HG02973 (cell line): ENCODE results near the gene DIO3.
"Not testable (repeated sequence)": the region's sequence is repeated elsewhere in the genome, so short reads cannot be mapped to it uniquely, and the experiment has no call there.

Source experiments
- ATAC-seq: cut with Tn5 transposase; IDR thresholded peaks from one replicate; pipeline ENCODE4 v1.9.1; 2021; ENCODE audit warnings: moderate library complexity; ENCODE audit not compliant: unreplicated experiment

The DIO3 gene

DNA sequence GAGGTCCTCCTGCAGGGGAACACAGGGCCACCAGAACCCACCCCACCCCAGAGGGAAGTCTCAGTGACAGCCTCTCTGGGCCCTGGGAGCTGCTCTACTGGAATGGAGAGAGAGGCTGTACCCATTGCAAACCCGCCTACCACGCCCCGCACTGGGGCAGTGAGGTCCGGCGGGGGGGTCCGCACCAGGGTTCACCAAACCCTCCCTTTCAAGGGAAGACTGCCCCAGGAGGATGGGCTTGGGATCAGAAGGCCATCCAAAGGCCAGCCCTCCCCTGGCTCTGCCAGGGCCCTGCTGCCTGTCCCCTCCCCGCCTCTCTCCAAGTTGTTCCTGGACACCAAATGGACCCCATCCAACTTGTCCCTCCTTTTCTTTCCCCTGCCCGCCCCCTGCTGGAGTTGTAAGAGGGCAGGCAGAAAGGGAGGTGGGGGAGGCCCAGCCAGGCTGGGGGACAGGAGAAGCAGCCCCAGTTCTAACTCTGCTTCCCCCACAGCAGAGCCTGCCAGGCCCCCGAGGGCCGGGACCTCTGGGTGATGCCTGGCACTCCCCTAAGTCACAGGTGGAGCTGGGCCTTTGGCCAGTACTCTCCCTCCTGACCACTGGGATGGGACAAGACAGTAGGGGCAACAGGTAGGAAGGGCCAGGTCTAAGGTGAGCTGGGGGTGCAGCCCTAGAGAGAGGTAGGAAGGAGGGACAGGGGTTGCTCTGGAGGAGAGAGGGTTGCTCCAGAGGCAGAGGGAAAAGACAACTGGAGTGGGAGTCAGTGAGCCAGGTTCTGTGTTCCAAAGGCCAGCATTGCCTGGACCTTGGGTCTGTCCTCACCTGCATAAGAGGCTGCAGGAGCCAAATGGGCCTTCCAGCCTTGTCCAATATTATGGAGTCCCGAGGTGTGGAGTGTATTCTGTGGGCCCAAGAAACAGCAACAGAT is 3.2 kb upstream of the DIO3 start:
- no peak for ATAC-seq

DNA sequence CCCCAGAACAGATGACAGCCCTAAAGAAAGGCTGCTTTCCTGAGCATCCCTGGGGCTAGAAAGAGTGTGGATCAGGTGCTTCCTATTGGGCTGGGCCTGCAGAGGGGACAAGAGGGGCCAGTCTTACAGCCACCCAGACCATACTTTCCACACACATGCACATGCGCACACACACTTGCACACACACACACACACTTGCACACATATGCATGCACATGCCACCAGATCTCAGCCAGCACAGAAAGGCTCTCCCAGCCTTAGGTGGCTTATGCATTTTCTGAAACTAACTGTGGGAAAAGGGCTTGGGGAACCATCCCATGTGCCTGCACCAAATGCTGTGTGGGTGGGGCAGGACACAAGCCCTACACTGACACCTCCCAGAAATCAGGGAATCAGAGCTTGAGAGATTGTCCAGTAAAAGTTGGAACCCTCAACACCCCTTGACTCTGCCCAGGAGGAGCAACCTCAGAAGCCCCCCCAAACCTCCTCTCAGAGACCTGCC is 2.5 kb upstream of the DIO3 start:
- no peak for ATAC-seq

DNA sequence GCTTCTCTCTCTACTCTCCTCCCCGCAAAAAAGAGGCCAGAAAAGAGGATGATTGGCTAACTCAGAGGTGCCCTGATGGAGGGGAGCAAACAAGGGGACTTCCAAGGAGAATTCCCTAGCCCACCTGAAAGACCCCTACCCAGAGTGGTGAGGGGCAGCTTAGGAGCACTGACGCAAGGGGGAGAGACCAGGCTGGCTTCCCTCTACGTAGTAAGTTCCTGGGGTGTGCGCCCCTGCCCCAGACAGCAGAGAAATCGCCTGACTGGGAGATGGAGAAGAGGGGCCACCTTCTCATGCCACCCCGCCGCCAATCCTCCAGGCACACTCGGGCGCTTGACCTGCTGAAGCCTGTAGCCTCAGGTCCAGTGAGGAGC is 2.1 kb upstream of the DIO3 start:
- no peak for ATAC-seq

DNA sequence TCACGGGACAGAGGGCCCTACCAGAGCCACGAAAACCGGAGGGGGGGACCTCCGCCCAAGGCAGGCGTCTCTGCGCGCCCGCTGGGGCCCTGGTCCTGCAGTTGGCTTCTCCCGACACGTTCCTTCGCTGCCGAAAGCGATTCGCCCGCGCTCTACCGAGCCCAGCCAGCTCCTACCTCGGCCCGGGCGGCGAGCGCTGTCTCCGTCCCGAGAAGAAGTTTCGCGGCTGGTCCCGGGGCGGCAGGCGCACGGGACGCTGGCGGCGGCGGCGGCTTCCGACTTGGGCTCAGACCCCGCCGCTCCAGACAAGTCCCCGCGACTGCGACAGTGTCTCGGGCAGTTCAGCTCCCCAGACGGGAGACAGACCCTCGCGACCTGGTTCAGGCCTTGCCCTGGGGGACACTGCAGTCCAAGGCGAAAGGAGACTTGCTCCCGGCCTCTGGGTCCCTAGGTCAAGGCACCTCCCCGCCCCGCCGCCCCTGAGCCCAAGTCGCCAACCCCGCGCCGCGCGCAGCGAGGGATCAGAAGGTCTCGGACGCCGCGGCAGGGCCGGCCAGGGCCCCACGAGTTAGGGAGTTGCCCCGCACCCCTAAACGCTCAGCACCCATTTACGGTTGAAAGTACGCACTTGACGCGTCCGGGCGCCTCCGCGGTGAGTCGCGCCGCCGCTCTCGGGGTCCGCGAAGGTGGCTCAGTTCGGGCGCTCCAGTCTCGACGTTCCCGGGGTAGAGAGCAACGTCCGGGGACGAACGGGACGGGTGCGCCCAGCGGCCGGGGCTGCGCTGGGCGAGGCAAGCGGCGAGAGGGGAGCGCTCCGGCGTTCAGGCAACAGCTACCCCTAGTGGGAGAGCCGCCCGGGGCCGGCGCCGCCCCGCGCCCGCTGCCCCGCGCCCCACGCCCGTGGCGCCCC is 1.4 kb upstream of the DIO3 start:
- no peak for ATAC-seq

DNA sequence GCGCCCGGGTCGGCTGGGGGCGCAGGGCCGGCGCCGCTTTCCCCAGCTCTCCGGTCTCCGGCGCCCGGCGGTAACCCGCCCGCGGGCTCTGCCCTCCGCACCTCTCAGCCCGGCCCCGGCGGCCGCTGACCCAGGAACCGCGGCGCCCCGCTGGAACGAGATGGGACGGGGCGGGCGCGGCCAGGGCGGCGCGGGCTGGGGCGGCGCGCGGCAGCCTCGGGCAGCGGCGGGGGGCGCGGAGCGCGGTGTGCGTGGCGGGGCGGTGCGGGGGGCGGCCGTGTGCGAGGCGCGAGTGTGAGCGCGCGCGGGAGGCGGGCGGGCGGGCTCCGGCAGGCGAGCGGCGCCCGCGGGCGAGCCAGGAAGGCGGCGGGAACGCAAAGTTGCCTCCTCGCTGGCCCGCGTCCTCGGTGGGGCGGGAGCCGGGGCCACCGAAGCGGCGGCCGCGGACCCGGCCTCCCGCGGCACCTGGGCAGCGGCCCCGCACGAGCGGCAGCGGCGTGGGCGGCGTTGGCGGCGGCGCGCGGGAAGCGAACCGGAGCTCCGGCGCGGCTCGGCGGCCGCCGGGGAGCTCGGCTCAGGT is 671 bp upstream of the DIO3 start:
- no peak for ATAC-seq

DNA sequence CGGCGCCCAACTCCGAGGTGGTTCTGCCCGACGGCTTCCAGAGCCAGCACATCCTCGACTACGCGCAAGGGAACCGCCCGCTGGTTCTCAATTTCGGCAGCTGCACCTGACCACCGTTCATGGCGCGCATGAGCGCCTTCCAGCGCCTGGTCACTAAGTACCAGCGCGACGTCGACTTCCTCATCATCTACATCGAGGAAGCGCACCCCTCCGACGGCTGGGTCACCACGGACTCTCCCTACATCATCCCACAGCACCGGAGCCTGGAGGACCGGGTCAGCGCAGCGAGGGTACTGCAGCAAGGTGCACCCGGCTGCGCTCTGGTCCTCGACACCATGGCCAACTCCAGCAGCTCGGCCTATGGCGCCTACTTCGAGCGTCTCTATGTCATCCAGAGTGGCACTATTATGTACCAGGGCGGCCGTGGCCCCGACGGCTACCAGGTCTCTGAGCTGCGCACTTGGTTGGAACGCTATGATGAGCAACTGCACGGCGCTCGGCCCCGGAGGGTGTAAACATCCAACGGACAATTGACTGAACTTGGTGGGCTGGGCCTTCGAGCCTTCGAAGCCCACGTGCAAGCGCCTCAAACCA is 699 bp downstream of the DIO3 start:
- ATAC-seq = no peak

DNA sequence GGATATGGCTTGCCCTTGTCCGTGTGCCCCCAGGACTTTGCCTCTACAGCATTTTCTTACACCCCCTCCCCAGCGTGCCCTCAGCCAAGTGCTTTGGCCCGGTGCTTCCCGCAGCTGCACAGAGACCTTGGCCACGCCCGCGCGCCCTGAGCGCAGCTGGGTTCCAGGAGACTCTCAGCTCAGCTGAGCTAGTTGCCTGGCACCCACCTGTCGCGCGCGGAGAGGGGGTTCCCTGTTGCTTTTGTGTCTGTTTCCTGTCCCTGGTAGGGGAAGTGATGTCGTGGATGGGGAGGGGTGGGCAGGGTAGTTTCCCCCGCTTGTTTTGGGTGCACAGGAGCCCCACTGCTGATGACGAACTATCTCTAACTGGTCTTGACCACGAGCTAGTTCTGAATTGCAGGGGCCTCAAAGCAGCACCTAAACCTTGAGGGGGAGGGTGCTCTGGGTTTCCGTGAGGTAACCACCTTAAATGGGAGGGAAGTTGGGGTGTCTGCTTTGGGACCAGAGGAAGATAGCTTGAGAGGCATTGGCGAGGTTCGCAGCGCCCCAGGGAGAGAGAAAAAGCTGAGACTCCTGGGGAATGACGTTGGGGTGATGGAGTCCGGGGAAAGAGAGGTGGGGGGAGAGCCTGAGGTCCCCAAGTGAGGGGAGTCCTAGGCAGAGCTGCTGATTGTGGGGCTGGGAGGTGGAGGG is 1.5 kb downstream of the DIO3 start:
- ATAC-seq = no peak

DNA sequence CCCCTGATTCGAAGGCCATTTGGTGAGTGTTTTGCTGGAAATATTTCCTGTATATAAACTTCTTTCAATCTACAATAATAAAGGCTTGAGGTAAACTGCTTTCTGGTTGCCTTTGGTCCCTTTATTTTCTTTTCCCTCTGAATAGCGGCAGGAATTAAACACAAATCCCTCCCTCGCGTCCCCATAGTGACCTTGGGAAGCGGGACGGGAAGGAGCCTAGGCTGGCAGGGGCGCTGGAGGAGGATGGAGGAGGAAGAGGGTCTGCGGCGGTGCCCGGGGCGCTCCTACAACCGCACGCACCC is 2.0 kb downstream of the DIO3 start:
- no peak for ATAC-seq

DNA sequence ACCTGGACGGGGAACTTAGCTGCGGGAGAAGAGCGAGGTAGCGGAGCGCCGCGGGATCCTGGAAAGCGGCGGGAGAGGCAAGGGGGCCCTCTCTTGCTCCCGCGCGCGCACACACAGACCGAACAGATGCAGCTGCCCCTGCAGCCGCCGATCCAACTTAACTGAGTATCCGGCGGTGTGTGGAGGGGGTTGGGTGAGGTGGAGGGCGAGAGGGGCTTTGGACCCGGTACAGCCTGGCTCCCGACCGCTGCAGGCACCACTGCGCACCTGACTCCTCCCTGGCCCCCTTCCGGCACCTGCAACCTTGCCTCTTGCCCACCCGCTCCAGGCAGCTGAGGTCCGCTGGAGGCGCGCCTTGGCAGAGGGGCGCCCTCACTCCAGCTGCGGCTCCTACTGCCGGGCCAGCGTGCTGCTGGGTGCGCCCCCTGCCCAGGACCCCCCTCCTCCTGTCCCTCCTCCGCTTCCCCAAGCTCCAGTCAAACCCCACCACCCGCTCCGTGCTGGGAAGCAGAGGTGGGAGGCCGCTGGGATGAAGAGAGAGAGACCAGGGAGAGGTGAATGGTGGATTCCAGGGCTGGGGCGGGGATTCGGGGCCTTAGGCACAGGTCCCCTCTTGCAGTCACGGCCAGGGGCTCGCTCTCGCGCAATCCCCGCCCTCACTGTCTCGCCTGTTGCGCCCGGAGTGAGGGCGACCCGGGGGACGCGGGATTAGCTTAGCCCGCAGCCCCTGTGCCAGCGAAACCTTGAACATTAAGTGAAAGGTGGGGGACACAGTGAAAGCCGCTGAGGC is 2.6 kb downstream of the DIO3 start:
- no peak for ATAC-seq

DNA sequence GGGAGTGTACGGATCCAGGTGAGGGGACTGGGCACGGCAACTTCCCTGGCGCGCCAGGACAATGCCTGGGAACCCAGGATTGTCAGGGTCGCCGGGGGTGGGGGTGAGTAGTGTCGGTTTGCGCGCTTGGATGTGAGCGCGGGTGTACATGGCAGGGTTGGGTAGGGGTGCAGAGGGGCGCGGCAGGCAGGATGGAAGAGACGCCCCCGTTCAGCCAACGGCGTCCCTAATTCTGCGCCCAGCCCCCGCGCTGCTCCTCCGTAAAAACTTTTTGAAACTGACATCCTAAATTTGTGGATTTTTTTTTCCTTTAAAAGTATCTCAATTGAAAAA is 3.1 kb downstream of the DIO3 start:
- no peak for ATAC-seq

DNA sequence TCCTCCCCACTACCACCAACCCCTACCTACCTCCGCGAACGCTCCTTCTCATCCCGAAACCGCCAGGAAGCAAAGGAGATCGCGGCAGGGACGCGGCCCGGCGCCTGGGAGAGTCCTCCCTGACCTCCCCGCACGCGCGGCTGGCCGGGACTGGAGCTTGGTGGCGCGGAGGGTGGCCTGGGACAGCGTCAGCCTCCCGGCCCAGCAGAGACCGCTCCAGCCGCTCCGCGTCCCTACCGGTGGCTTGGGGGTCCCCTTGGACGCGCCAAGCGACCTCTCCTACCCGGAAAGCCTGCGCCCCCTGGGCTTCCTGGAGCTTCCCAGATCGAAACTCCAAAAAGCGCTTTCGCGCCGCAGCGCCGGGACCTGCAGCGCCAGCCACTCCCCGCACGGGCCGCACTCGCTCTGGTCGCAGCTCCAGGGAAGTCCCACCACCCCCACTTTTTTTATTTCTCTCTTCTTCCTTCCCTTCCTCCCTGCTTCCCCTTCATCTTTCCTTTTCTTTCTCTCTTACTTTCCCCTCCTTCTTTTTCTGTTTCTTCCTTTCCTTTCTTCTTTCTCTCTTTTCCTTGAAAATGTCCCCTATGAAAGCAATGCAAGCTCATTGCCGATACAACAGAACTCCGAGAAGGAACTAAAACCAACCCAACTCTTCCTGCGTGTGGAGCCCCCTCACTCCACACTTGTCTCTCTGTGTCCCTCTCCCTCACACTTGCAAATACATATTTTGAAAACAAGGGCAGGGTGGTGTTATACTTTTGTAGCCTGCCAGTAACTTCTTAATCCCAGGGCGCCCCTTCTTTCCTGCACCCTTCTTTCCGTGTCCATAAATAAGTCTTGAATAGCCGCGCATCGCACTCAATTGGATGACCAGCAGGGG is 3.8 kb downstream of the DIO3 start:
- ATAC-seq = no peak

DNA sequence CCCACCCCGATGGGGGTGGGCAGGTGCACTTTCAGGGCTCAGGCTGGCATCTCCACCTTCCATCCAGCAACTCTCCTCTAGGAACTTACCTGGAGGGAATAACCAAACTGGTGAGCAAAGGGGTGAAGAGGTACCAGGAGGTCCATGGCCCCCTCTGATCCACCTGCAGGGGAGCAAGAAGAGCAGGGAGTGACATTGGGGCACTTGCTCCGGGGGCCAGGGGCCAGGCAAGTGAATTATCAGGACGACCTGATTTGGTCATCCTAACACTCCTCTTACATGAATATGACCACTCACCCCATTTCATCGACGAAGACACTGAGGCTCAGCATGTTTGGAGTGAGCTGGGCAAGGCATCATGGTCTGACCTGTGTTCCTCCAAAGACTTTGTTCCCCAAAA is 6.0 kb downstream of the DIO3 start:
- no peak for ATAC-seq

DNA sequence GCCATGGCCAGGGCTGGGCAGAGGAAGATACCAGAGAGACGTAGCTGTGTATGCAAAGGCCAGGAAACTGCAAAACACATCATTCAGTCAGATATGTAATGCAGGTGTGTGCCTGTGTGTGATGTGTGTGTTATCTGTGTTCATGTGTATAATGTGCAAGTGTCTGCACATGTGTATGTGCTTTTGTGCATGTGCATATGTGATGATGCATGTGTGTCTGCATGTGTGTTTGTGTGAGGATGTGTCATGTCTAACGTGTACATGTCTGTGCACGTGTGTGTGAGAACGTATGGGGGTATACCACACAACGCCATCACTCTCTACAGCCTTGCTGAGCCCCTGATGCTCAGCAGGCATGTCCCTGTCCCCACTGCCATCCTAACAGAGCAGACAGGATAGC is 9.7 kb downstream of the DIO3 start:
- no peak for ATAC-seq

DNA sequence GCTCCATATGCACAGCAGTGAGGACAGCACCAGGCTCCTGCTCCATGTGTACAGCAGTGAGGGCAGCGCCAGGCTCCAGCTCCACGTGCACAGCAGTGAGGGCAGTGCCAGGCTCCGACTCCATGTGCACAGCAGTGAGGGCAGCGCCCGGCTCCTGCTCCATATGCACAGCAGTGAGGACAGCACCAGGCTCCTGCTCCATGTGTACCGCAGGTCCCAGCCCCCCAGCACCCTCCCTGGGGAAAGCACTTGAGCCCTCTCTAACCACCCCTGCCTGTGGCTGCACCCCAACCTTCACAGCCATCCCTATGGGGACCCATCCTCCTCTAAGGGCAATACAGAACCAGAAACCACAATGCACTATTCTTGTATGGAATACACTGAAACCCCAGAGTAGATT is 11.2 kb downstream of the DIO3 start:
- not testable (repeated sequence) for ATAC-seq

DNA sequence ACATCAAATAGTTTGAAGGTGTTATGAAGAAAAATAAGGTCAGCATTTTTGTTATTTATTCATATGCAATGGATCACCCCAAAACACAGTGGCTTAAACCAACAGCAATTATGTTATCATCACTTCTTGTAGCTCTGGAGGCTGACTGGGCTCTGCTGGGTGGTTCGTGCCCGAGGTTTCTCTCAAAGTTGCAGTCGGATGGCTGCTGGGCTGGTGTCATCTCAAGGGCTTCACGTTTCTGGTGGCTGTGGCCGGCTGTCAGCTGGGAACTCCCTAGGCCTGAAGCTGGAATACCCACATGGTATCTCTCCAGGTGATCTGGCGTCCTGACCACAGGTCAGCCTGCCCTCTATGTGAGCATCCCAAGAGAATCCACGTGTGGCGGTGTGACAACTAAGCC is 12.0 kb downstream of the DIO3 start:
- ATAC-seq = no peak

DNA sequence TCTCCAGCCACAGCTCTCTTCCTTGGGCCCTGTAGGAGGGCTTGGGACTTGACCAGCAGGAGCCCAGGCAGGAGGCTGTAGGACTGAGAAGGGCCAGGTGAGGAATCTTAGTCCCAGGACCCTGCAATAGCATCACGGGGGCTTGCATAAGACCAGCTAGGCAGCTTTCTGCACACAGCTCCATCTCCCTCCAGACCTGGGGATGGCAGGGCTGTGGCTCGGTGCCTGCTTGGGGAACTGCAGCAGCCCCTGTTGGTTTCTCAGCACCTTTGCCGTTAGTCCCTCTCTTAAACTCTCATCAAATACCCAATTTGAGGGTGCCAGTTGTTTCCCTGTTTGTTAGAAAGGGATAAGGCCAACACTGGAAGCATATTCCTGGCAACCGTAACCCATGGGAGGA is 14.3 kb downstream of the DIO3 start:
- ATAC-seq = no peak

DNA sequence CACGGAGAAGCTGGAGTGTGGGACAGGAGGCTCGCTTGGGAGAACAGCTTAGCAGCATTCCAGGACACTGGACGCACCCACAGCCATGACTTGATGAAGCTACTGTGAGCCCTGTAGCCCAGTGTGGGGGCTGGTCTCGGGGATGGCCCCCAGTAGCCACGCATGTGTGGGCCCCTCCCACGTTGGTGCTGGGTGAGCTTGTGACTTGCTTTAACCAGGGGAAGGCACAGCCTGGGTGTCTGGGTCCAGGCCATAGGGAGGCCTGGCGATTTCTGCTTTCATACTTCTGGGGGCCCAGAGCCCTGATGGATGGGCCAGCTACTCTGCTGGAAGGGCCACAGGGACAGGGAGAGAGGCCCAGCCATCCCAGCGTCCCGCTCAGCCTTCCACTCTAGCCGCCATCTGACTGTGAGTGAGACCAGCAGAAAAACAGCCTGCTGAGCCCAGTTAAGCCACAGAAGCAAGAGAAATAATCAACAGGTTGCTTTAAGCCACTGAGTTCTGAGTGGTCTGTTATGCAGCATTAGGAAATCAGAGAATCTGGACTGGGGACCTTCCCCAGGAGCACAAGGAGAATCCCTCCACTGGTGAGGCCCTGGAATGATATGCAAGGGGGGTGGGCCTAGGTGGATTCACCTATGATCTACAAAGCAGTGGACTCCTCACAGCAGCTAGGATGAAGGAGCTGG is 16.1 kb downstream of the DIO3 start:
- ATAC-seq = no peak

DNA sequence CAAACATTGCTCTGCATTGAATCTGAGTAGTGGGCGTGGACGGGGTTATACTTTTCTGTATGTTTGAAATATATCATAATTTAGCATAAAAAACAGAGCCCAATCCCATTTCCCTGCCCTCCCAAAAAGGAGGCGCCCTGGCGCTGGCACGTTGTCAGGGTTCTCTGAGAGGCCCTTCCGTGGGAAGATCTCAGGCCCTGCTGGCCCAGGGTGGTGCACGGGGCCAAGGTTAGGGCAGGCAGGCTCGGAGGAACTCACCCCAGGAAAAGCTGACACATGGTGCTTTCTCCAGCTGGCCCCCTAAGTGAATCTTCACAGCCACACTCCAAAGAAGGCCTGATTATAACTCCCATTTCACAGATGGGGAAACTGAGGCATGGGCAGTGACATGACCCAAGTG is 17.2 kb downstream of the DIO3 start:
- ATAC-seq = no peak
